ENCODE measurements around the gene TRABD2B. TPM values are rescaled to one million over a fixed set of nuclear protein-coding genes. Genes with fewer than 3 reads are reported as not detected.

The TRABD2B gene
- total and polyA plus RNA-seq, 7 donors, result 0.08 to 0.76 (median 0.42) TPM

DNA sequence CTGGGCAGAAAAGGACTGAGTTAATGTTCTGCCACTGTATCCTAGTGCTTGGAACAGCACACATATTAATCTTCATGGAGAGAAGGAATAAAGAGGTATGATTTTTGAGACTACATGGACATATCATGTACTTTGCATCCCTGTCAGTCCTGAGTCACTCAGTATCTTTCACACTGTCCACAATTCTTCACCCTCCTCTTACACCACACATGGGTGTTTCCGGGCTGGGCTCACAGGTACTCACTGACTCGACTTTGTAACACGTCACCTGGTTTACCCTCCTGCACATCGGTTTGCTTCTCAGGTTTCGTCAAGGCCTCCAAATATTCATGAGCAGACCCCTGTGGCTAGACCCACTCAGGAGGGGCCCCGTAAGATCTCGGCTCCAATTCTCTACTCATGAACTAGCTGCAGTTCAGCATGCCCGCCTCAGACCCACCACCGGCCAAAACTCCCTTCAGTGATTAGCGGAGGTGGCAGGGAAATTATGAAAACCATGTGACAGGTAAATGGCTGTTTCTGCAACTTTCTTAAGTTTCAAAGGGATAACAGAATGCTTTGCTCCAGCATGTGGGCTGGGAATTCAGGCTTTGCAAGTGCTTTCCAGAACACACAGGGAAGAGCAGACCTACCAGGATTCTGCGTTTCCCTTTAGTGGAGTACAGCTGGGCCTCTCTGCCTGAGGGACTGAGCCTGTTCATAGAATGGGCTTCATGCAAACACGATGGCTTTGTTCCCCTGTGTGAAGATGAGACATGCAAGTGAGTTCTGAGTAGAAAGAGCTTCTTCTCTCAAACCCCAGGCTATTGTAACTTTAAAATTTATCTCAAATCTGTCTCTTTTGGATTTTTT, 31.3 kb upstream of the TRABD2B start:
- intact Hi-C loops (cut with DNase I), result no loop called here
- ATAC-seq, result no peak
- Histone ChIP-seq H3K36me3 (ENCODE audit: insufficient read depth in 1 of 2, low read depth in 1 of 2) (no peaks in the 10 kb centered on the region), H3K27me3 (ENCODE audit: insufficient read depth in 3 of 3, low read length in 2 of 3) (no peaks in the 10 kb centered on the region), H3K9me3 (no peaks in the 10 kb centered on the region), H3K27ac (no peak overlapping the region), H3K4me3 (no peak overlapping the region), H3K4me1 (peaks cover 6% of the 10 kb centered on the region)
- TF ChIP-seq, protein P1, sequence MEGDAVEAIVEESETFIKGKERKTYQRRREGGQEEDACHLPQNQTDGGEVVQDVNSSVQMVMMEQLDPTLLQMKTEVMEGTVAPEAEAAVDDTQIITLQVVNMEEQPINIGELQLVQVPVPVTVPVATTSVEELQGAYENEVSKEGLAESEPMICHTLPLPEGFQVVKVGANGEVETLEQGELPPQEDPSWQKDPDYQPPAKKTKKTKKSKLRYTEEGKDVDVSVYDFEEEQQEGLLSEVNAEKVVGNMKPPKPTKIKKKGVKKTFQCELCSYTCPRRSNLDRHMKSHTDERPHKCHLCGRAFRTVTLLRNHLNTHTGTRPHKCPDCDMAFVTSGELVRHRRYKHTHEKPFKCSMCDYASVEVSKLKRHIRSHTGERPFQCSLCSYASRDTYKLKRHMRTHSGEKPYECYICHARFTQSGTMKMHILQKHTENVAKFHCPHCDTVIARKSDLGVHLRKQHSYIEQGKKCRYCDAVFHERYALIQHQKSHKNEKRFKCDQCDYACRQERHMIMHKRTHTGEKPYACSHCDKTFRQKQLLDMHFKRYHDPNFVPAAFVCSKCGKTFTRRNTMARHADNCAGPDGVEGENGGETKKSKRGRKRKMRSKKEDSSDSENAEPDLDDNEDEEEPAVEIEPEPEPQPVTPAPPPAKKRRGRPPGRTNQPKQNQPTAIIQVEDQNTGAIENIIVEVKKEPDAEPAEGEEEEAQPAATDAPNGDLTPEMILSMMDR (IDR thresholded peaks at IDR 0.05), result no peak
- no peak for DNase-seq
- WGBS, 3 donors, result 81 to 85% (median 84%) methylated on average over 12 of the region's 12 CpGs

DNA sequence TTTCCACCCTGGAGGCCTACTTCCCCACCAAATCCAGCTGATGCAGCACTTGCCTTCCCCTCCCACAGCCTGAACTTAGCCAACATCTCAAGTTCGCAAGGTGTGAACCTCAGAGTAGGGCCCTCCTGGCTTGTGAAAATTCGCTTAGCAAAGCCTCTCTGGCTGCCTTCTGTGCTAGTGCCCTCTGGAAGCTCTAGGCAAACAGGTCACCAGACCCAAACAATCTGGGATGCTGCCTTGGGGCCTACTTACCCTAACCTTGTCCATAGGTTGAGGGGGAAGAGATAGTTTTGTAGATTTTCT, 30.3 kb upstream of the TRABD2B start:
- no peak overlapping the region for H3K4me3 ChIP-seq
- H3K36me3 ChIP-seq (ENCODE audit: insufficient read depth in 1 of 2, low read depth in 1 of 2), result no peaks in the 10 kb centered on the region
- DNase-seq, result no peak
- intact Hi-C loops (cut with DNase I), result no loop called here
- 94 to 98% (median 98%) methylated on average over 2 of the region's 2 CpGs for WGBS, 3 donors
- no peaks in the 10 kb centered on the region for H3K27me3 ChIP-seq (ENCODE audit: insufficient read depth in 3 of 3, low read length in 2 of 3)
- H3K4me1 ChIP-seq, result peaks cover 6% of the 10 kb centered on the region
- ATAC-seq, result no peak
- H3K9me3 ChIP-seq, result no peaks in the 10 kb centered on the region
- TF ChIP-seq, protein P1 (IDR thresholded peaks at IDR 0.05), result no peak
- H3K27ac ChIP-seq, result no peak overlapping the region

DNA sequence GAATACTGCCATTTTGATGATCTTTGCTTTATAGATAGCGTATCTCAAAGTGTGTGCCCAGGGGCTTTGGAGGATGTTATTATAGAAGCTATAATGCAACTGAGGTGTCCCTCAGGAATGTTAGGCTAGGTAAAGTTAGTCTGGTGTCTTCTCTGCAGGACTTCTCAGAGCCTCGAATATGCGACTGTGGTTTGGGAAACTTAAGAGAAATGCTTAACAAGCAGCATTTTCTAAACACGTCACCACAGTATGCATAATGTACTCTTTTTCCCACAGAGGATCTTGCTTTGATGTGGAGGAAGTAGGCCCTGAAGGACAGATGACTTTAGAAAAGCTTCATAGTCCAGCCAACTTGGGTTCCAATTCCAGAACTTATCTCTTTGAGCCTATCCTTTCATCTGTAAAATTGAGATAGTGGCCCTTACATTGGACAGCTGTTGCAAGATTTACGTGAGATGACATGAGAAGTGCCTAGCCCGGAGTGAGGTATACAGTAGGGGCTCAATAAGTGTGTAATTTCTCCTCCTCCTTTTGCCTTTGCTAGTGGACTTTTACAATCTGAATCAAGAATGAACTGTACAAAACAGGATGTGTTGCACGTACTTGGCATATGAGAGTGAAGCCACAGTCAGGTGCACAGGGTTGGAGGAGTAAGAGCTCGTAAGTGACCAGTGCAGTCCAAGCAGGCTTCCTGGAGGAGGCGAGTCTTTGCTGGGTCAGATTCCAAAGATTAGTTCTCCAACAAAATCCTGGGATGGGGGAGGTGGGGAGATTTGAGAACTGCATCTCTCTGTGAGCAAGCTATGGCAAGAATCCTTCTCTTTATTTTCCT, 29.7 kb upstream of the TRABD2B start:
- no peaks in the 10 kb centered on the region for H3K9me3 ChIP-seq
- TF ChIP-seq, protein P1 (IDR thresholded peaks at IDR 0.05), result no peak
- ATAC-seq (no peak), DNase-seq (no peak)
- whole genome bisulfite sequencing, 3 donors, result 95 to 98% (median 96%) methylated on average over 9 of the region's 9 CpGs
- H3K4me3 ChIP-seq, result no peak overlapping the region
- no peaks in the 10 kb centered on the region for H3K27me3 ChIP-seq (ENCODE audit: insufficient read depth in 3 of 3, low read length in 2 of 3)
- peaks cover 6% of the 10 kb centered on the region for H3K4me1 ChIP-seq
- no peaks in the 10 kb centered on the region for H3K36me3 ChIP-seq (ENCODE audit: insufficient read depth in 1 of 2, low read depth in 1 of 2)
- intact Hi-C loops (cut with DNase I), result no loop called here
- H3K27ac ChIP-seq, result peak overlapping the region; percentile 61

DNA sequence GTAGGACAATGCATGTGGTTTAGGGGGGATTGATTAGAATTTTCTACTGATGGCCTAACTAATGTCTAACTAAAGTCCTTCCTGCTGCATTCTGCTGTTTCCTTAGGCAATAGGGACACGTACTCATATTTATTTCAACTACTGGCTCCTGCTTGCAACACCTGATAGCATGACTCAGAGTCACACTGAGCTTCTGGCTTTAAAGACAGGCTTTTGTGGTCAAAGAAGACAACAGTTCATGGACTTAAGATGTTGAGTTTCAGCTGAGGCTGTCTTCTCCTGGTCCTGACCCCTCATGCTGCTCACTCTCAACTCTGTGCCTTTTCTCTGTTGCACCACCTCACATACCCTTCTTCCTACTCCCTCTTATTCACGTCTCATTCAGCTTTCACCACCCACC, 29.1 kb upstream of the TRABD2B start:
- DNase-seq, result no peak
- Histone ChIP-seq H3K27me3 (ENCODE audit: insufficient read depth in 3 of 3, low read length in 2 of 3) (no peaks in the 10 kb centered on the region), H3K9me3 (no peaks in the 10 kb centered on the region), H3K27ac (peak overlapping the region; percentile 61), H3K4me3 (no peak overlapping the region), H3K36me3 (ENCODE audit: insufficient read depth in 1 of 2, low read depth in 1 of 2) (no peaks in the 10 kb centered on the region), H3K4me1 (peaks cover 6% of the 10 kb centered on the region)
- ATAC-seq, result peak; percentile 78 to 88 (median 84)
- TF ChIP-seq, protein P1 (IDR thresholded peaks at IDR 0.05), result no peak
- WGBS, 3 donors, result 64 to 65% (median 64%) methylated on average over 2 of the region's 2 CpGs
- intact Hi-C loops (cut with DNase I), result no loop called here

Data from psoas muscle (tissue), 8 donors.